ENCODE results near the gene HRAS.

HRAS gene

DNA sequence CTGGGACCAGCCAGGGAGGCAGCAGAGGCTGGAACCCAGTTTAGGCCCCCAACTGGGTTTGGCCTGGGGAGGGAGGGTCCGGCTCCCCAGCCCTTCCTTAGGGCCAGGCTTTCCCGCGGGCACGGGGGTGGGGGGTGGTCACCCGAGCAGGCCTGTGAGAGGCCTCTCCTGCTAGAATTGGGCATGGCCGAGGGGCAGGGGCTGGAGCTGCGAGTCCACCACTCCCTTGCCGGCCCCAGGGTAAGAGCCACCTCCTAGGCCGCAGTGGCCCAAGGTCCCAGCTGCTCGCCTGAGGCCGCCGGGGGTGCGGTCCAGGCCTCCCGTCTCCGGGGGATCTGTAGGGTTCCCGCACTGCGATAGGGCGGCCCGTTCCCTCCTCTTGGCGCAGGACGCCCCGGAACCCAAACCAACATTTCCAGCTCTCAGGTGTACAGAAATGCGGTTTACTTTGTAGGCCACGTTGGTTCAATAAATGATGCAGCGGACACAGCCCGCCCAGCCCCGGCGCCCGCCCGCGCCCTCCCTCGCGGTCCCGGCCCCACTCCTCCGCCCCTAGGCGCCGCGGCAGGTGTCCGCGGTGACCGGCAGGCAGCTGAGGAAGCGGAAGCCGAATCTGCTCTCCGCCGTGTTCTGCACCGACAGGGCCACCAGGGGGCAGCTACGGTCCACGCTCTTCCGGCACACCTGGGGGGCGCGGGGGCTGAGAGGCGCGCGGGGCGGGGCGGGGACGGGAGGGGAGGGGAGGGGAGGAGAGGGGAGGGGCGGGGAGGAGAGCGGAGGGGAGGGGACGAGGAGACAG is 19.3 kb upstream of the HRAS start:
- DNase-seq = peak in 12 of 51 donors; percentile 7 to 44 (median 22)

DNA sequence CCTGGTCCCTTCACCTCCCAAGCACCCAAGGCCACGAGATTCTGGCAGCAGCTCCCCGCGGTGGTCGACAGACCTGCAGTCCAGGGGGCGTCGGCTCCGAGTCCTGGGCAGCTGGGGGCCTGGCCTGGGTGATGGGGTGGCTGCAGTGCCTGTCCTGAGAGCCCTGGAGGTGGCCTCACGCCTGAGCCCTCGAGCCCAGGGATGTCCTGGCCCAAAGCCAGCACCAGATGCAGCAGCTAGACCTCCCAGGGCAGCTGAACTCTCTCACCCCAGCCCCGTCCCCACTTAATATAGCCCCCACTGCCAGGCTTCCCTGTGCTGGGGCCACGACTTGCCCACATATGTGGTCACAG is 18.6 kb upstream of the HRAS start:
- no peak for DNase-seq

DNA sequence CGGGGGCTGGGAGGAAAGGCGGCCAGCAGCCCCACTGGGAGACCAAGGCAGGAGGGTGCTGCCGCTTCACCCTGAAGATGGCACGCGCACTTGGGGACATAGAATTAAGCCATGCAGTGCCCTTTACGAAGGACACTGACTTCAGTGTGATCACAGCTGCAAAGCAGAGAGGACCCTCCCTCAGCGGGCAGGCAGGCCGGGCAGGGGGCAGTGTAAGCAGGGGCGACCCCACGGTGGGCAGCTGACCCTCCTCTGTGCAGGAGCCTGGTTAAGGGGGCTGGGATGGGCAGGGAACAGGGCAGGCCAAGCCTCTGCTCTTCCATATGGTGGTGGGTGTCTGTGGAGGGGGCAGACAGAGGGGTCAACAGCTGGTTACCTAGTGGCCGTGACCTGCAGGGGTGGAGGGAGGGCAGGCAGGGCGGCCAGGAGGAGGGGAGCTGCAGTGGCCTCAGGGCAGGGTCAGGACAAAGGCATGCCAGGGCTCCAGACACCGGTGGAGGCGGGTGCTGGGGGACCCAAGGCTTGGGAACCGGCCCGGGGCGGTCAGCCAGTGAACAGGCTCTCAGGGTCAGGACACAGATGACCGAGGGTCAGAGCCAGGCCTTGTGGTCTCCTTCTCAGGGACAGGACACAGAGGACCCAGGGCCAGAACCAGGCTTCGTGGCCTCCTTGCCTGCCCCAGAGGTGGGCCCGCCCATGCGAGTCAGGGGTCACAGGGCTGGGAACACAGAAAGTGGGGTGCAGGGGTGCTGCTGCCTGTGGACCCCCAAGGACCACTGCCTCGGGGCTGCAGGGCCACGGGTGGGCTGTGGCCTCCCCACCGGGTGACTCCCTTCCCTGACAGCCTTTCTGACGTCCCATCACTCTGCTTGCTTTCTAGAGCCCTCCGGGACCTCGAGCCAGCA is 18.0 kb upstream of the HRAS start:
- DNase-seq = no peak

DNA sequence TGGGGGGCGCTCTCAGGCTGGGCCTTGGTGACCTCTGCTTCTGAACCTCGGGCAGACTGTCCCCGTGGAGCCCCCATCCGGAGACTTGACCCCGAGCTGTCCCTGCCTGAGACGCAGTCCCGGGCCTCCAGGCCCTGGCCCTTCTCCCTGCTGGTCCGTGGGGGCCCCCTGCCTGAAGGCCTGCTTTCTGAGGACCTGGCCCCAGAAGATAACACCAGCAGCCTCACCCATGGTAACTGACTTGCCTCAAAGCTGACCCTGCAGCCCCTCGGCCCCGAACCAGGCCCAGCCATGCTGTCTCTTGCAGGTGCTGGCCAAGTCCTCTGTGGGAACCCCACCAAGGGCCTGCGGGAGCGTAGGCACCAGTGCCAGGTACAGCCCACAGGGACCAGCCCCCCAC is 16.2 kb upstream of the HRAS start:
- no peak for DNase-seq

DNA sequence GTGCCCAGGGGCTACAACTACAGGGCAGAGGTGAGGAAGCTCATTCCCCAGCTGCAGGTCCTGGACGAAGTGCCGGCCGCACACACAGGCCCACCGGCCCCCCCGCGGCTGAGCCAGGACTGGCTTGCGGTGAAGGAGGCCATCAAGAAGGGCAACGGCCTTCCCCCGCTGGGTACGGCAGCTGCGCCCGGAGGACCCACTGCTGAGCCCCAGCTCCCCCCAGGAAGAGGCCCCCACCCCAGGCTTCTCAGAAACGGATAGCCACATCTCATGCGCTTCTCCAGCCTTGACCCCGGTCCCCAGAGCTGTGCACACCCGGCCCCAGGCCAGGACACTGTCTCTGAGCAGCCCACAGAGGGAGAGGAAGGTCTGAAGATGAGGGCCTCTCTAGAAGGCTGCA is 15.8 kb upstream of the HRAS start:
- no peak for DNase-seq

DNA sequence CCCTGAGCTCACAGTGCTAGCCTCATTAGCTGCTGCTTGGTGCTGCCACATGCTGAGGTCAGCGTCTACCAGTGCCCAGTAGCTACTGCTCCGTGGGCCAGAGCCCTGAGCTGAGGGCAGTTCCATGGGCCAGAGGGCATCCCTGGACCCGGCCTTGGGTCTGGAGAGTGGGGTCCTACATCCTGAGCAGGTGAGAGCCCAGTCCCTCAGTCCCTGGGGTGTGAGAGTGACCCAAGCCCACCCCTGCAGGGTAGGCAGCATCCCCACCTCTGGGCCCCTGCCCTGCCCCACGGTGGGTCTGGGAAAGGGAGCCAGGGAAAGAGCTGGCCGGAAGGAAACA is 15.3 kb upstream of the HRAS start:
- DNase-seq = no peak

DNA sequence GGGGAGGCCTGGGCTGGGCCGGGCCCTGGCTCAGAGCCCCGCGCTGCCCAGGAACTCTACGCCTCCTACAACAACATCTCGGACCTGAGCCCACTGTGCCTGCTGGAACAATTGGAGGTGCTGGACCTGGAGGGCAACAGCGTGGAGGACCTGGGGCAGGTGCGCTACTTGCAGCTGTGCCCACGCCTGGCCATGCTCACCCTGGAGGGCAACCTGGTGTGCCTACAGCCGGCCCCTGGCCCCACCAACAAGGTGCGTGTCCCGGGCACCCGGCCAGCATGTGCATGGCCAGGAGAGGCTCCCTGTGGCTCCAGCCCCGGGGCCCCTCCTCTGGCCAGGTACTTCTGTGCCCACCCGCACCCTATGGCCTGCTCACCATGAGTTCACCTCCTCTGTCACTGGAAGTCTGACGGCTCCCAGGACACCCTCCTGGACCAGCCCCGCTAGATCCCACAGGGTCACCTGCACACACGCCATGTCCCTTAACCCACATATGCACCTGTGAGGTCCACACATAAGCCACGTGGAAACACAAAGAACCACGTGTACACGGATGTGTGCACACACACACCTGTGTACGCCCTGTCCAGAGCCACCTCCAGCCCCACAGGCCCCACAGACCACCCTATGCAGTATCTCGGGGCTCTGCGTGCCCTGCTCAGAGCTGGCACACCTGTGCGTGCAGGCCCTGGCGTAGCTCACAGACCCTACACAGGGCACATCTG is 14.8 kb upstream of the HRAS start:
- DNase-seq = no peak

DNA sequence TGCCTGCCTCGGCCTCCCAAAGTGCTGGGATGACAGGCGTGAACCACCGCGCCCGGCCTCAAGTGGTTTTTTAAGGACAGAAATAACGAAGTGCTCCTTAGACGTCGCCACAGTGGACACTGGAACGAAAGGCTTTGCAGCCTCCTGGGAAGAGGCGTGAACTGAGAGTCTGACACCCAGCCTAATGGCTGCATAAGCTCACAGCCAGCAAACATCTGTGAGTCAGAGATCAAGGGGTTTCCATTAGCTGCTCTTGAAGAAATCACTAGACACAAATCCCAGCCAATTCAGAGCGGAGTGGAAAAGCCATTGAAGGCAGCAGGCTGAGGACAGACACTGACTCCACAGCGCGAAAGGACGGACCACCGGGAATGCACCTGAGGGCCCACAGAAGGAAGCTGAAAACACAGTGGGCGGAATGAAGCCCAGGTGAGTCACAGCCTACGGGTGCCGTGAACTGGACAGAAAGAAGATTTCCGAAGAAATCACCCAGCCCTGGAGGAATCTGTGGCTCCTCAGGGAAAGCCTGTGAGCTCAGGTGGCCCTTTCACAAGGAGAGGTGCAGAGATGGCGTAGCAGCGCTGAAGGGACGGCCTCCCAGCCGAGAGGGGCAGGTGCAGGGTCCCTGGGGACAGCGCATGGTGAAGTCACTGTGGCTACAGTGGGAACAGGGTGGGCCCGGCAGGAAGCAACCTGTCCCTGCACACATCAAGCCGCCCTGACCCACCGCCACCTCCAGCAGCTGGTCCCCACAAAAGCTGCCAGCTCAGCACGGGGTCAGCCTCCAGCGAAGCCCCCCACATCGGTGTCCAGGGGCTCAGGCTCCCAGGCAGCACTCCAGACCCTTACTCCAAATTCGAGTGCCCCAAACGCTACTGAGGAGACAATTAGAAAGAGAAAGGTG is 13.6 kb upstream of the HRAS start:
- no peak for DNase-seq

DNA sequence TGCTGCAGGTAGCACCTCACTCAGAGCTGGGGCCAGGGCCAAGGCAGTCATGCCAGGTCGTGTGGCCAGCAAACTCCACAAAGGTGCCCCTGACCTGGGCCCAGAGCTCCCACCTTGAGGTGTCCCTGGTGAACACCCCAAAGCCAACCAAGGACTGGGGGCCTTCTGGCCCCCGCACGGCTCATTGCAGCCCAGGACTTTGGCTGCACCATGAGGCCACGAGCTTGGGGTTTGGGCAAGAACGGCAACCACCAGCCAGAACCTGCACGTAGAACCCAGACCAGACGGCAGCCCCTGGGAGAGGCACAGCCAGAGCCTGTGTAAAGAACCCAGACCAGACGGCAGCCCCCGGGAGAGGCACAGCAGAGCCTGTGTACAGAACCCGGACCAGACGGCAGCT is 9.8 kb upstream of the HRAS start:
- DNase-seq = no peak

DNA sequence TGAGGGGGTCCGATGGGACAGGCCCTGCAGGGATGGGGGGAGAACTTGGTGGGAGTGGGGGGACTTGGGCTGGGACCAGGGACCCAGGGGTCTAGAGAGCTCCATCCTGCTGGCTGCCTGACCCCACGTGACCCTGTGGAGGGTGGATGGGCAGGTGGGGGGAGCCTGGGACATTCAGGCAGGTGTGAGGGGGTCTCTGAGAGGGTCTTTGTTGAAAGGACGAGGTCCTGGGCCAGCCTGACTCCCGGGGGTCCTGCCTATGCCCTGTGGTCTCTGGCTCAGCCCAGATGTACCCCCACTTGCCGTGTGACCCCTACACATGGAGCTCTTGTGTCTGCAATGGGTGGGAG is 9.4 kb upstream of the HRAS start:
- DNase-seq = no peak

DNA sequence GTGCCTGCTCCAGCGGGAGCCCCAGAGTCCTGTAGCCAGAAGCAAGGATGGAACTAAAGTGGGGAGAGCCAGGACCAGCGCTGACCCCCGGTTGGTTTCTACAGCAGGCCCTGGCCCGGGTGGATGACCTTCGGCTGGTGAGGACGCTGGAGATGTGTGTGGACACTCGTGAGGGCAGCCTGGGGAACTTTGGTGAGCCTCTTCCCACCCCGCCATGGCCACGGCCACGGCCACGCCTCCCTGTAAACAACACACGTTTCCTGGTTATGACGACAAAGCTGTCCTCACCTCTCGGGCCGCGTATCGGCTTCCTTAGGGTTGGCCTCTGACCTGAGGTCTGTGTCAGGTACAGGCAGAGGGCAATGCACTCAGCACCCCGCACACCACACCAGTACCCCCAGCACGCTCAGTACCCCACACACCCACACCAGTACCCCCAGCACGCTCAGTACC is 6.1 kb upstream of the HRAS start:
- DNase-seq = no peak

DNA sequence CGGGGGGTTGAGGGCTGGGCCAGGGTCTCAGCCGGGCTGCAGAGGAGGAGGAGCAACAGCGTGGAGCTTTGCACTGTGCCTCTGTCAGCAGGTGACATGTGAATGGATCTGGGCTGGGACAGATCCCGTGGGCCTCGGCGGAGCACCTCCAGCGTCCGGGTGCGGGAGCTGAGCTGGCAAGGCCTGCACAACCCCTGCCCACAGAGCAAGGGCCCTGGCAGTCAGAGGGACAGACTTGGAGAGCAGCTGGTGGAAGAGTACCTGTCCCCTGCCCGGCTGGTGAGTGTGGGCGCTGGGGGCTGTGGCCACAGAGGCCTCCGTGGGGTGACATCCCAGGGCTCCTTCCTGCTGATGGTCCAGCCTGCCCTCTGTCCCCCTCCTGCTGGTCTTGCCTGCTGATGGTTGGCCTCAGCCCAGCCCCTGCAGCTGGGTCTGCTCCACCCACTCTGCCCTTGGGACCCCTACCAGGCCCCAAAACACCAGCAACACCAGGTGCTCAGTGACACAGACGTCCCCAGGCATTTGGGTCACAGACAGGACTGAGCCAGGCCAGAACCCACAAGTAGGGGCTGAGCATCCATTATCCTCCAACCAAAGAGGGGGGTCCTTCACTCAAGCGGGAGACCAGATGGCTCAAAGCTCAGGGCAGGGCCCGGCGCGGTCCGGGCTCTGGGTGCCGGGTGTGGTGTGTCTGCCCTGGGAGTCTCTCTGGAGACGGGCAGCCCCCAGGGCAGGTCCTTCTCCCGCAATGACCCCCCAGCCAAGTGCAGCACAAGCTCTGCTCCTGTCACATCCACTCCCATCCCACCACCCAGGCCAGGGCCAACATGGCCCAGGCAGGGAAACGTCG is 5.4 kb upstream of the HRAS start:
- no peak for DNase-seq

DNA sequence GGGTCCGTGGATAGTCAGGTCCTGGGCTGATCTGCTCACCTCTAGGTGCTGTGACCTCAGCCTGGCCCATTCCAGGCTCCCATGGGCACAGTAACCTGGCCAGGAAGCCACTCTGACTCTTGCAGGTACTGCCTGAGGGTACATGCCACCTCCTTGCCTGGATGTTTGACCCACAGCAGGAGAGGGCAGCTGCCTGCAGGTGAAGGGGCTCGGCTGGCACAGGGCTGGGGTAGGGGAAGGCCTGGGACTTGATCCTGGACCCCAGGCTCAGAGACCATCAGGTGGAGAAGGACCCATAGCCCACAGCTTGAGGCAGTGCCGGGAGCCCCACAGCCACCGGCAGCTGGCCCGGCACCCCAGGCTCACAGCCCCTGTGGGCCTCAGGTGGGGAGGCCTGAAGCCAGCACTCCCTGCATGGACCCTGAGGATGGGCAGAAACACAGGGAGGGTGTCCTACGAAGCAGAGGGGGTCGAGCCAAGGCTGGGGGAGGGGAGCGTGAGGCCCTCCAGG is 4.7 kb upstream of the HRAS start:
- DNase-seq = no peak

DNA sequence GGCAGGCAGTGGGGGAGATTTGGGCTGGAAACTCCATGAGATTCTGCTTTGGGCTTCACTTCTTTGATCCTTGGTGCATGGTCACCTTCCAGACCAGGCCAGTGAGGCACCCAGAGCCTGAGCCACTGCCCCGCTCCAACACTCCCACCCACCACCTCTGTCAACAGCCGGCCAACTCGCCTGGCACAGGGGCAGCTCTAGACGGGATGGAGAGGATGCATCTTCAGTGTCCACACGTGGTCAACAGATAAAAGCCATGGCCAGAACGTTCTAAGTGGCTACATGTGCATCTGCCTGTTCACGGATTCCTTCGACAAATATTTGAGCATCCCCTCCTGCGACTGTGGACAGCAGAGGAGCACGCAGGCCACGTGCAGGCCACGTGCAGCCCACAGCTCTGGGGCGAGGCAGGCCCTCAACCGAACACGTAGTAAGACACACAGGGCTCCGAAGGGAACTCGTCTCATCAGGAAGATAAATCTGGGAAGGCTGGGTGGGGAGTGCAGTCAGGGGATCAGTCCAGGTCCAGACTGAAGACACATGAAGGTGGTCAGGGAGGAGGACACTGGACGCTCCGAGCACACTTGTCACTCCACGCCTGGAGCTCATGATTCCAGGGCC is 3.2 kb upstream of the HRAS start:
- DNase-seq = no peak

DNA sequence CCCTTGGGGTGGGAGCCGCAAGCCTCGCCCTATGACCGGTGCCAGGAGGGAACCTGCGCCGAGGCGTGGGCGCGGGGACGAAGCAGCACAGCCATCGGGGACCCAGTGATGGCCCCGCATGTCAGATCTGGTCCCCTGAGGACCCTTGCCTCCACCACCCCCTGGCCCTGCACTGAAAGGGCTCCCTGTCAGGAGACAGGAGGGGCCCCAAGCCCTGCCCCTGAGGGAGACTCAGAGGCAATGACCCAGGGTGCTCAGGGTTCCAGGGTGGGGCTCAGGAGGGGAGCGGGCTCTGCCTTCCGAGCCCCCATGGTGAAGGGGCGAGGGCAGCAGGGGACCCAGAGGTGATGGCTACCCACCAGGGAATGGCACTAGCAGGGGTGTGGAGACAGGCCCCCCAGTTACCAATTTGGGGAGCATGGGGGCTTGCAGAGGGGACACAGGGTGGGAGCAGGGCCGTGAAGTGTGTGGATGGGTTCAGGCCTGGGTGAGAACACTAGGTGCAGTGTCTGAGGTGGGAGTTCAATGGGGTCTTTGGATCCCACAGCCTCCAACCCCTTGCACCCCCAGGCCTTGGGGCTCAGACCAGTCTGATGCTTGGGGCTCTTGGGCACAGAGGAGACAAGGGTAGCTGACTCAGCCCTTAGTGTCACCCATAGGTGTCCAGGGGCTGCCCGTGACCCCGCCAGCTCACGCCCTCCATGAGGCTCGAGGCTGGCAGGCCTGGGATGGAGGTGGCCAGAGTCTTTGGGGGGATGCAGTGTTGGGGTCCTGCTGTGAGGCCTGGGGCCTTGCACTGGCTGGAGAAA is 2.5 kb upstream of the HRAS start:
- DNase-seq = no peak

DNA sequence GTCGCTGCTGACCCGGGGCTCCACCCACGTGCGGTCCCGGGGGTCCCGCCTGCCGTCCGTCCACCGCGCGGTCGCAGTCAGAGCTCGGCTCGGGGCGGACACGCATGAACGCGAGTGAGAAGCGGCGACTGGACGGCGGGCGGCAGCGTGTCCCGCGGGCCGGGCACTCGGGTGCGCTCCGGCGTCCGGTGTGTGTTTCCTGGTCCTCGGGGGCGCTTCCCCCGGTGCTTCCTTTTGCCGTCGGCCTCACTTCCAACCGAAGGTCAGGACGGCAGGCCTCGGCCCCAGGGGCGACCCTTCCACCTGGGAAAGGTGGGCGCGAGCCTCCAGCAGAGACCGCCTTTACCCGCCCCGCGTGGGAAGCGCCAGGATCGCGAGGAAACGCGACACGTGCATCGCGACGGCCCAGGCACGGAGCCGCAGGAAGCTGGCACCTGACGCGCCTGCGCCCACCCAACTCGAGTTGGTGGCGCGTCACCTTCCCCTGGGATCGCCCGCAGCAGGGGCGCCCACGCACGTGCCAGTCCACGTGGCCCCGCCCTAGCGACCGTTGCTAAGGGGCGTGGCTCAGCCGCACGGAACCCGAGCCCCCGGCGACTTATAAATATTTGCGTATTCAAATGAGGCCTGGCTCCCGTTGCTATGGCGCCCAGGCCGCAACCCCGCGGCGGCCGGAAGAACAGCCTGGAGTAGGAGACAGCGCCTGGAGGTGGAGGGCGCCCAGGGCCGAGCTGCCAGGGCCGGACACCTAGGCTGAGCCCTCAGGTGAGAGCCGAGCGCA is 1.7 kb upstream of the HRAS start, which contains the start of gene LRRC56:
Gene LRRC56 (plus strand): TSS at position 687 of the 781 bp plus-strand sequence. CDS start 3,158 bp downstream, outside the sequence.
- peak in 19 of 51 donors; percentile 13 to 61 (median 43) for DNase-seq

DNA sequence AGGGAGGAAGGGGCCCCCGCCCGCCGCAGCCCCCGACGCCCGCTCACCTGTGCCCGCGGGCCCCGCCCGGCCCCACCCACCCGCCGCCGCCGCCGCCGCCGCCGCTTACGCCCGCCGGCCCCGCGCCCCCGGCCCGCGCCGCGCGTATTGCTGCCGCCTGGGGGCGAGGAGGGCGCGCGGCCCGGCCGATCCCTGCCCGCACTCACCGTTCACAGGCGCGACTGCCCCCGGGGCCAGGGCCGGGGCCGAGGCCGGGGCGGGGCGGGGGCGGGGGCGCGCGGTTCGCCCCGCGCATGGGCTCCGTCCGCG is 212 bp downstream of the HRAS start:
- DNase-seq = no peak
